ENCODE measurements around the gene HSPA2. TPM values are rescaled to one million over a fixed set of nuclear protein-coding genes. Genes with fewer than 3 reads are reported as not detected.

HSPA2 gene
- total RNA-seq, 2 experiments from 2014 or later, result 6.8 to 7.1 TPM

DNA sequence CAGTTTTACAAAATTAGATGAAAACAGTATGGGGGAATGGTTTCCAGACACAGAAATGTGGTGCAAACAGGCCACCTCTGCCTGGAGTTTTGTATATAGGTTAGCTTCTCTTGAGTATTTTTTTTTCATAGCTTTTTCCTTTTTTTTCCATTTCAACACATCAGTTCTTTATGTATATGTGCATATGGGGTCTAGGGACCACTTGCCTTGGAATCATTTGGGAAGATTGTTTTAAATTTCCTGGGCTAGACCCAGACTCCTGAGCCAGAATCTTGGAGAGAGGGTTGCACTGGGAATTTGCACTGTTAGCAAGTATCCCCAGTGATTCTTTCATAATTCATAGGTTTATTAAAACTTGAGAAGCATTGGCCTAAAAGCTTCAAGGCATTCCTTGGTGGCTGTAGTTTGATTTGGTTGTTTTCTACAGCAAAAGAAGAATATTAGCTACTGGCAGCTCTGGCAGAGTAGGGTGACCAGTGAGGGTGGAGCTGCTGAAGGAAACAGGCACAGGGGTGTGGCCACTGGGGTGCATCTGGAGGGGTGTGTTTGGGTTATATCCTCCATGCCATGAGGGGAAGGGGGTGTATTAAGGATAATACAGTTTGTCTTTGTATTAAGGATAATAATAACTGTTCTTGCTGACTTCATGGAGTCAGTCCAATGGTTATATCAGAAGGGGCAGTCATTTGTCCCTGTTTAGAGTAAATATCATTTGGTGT lies 32.0 kb downstream of the HSPA2 start:
- POLR2A ChIA-PET, result no interaction called here
- Mint-ChIP-seq H3K27me3 (peaks cover 3% of the 10 kb centered on the region), H3K27ac (no peak overlapping the region), H3K4me1 (peaks cover 3% of the 10 kb centered on the region), H3K4me3 (no peak overlapping the region), H3K36me3 (ENCODE audit: low read depth) (no peaks in the 10 kb centered on the region), H3K9me3 (no peaks in the 10 kb centered on the region)
- no peak for DNase-seq
- CTCF ChIA-PET, result no interaction called here

DNA sequence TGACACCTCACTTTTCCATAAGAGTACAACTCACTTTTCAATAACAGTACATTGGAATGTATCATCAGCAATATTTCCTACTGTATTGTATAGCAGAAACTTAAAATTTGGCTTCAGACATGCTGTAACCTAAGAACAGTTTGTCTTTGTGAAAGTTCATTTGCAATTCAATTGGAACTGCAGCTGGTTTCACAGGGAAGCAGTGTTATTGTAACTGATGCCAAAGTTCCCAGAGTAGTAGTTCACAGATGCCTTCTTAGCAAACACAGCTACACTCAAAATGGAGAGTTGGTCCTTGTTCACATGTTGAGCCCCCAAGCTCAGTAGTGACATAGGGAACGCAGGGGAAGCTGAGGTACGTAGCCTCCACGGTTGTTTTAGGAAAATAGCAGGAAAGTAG lies 32.6 kb downstream of the HSPA2 start:
- H3K4me1 Mint-ChIP-seq, result peaks cover 3% of the 10 kb centered on the region
- no peak overlapping the region for H3K4me3 Mint-ChIP-seq
- ChIA-PET POLR2A (no interaction called here), CTCF (no interaction called here)
- H3K9me3 Mint-ChIP-seq, result no peaks in the 10 kb centered on the region
- no peak for DNase-seq
- no peak overlapping the region for H3K27ac Mint-ChIP-seq
- H3K27me3 Mint-ChIP-seq, result peaks cover 3% of the 10 kb centered on the region
- H3K36me3 Mint-ChIP-seq (ENCODE audit: low read depth), result no peaks in the 10 kb centered on the region

DNA sequence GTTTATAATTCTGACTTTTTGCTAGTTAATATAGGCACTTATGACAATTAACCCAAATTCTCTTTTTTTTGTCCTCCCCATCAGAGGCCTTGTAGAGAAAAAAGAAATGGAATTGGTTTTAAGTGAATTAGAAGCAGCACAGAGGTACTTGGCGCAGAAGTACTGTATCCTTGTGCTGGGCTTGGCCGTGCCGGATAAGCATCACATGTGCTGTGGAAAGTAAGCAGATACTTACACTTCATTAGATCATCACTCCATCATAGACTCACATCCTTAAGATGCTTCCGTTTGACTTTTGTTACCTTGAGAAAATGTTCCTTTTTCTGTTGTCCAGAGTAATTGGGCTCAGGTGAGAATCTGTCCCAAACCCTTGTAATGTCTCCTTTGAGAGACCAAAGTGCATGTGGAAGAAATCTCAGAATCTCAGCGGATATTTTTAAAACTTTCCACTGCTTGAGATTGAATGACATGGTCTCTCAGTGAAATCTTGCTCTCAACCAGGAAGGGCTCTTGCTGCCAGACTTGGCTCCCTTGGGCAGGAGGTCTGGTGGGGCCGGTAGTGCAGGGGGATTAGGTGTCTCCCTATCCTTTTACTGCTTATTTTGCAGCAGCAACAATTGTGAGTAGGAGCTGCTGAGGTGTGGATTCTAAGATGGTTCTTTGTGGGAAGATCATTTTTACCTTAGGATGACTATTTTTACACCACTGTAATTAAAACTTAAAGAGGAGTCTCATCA lies 34.0 kb downstream of the HSPA2 start:
- Mint-ChIP-seq H3K27me3 (no peaks in the 10 kb centered on the region), H3K36me3 (ENCODE audit: low read depth) (no peaks in the 10 kb centered on the region), H3K4me1 (peaks cover 3% of the 10 kb centered on the region), H3K9me3 (no peaks in the 10 kb centered on the region), H3K27ac (no peak overlapping the region), H3K4me3 (no peak overlapping the region)
- CTCF ChIA-PET, result no interaction called here
- POLR2A ChIA-PET, result no interaction called here
- DNase-seq, result no peak

DNA sequence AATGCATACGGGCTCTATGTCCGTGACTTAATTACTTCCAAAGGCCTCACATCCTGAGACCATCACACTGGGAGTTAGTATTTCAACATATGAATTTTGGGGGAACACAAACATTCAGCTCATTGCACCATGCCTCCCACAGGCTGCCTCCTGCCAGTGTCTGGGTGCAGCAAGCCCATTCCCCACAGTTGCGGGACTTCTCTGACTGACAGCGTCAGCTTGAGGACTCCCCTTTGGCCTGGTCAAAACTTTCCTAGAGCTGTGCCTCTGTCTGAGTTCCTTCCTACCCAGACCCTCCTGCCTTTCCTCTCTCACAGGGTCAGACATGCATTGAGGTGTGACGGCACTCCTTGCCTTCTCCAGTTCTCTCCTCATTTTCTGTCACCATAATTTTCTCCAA lies 36.7 kb downstream of the HSPA2 start:
- Mint-ChIP-seq H3K27ac (no peak overlapping the region), H3K4me1 (peaks cover 3% of the 10 kb centered on the region), H3K27me3 (no peaks in the 10 kb centered on the region), H3K36me3 (ENCODE audit: low read depth) (no peaks in the 10 kb centered on the region), H3K4me3 (no peak overlapping the region), H3K9me3 (no peaks in the 10 kb centered on the region)
- POLR2A ChIA-PET, result no interaction called here
- no peak for DNase-seq
- CTCF ChIA-PET, result no interaction called here

DNA sequence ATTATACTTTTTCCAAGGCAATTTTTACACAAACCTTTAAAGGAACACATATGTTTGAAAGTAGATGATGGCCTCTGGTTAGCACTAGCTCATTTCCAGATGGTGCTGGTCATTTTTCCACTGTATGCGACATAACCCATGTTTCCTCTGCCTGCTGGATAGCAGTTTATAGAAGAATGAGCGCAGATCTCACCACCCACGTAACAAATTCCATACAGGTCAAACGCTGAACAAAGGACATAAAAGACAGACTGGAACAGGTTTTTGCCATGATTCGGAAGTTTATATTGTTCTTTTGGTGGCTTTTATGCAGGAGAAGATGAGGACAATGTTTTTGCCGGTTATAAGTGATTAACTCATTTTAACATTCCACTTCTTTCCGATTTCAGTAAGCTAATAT lies 39.9 kb downstream of the HSPA2 start:
- H3K4me1 Mint-ChIP-seq, result no peaks in the 10 kb centered on the region
- no peak overlapping the region for H3K4me3 Mint-ChIP-seq
- no peak overlapping the region for H3K27ac Mint-ChIP-seq
- CTCF ChIA-PET, result interaction anchor here (0.9 kb wide), 1 partner anchor 56 kb away, joined by 3 read pairs; no protein-coding TSS in a partner anchor
- H3K36me3 Mint-ChIP-seq (ENCODE audit: low read depth), result no peaks in the 10 kb centered on the region
- POLR2A ChIA-PET, result no interaction called here
- no peaks in the 10 kb centered on the region for H3K9me3 Mint-ChIP-seq
- no peaks in the 10 kb centered on the region for H3K27me3 Mint-ChIP-seq
- DNase-seq, result no peak

DNA sequence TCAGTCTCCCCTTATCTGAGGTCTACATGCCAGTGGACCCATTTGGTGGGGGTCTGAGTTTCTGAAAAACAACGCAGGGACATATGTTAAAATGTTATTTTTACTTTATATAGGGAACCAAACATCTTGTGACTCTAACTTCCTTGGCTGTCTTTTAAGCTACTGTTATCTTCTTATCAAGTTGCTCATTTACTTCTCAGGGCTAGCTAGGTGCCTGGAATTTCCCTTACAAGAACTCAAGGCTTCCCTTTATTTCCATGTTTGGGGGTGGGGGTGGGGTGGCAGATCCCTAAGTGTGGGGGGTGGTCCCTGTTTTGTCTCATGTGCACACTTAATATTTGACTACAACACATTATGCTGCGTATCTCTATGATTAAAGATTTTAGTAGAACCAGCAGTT lies 40.8 kb downstream of the HSPA2 start:
- no peak for DNase-seq
- Mint-ChIP-seq H3K9me3 (no peaks in the 10 kb centered on the region), H3K4me1 (no peaks in the 10 kb centered on the region), H3K27ac (no peak overlapping the region), H3K27me3 (no peaks in the 10 kb centered on the region), H3K36me3 (ENCODE audit: low read depth) (no peaks in the 10 kb centered on the region), H3K4me3 (no peak overlapping the region)
- CTCF ChIA-PET, result interaction anchor here (0.9 kb wide), 1 partner anchor 55 kb away, joined by 3 read pairs; no protein-coding TSS in a partner anchor
- POLR2A ChIA-PET, result no interaction called here

DNA sequence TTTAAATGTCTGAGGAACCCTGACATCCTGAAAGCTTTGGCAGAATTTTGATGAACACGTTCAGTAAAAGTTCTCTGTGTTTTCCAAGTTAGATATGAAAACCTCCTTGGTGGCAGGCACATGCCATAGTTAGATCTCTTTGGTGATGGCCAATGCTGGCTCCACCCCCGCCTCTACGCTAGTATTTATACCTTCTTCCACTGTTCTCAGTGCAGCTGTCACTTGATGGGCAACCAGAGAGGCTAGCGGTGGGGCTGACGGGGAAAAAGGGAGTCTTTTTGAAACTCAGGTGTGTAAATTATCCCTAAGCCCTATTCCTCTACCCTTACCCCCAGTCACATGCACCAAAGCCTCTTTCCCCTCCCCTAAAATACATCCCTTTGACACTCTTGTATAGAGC lies 41.3 kb downstream of the HSPA2 start:
- no peak for DNase-seq
- Mint-ChIP-seq H3K27ac (no peak overlapping the region), H3K27me3 (no peaks in the 10 kb centered on the region), H3K36me3 (ENCODE audit: low read depth) (no peaks in the 10 kb centered on the region), H3K4me1 (no peaks in the 10 kb centered on the region), H3K4me3 (no peak overlapping the region), H3K9me3 (no peaks in the 10 kb centered on the region)
- ChIA-PET CTCF (no interaction called here), POLR2A (no interaction called here)

DNA sequence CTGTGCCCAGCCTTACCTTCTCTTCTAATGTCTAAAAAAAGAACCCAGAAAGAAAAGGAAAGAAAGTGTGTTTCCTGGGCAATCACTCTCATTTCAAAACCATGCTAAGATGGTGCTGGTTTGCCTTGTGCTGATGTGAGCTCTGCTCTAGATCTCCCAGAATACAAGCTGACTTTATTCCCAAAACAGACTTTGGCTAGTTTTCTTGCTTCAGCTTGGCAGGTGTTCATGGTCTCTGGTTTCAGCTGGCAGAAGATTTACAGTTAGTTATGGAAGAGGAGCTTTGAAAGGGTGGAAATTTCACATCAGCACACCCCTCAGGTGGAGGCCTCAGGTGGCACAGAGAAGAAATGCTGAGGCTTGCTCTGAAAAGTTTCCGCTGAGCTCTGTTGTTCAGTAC lies 43.6 kb downstream of the HSPA2 start:
- CTCF ChIA-PET, result no interaction called here
- Mint-ChIP-seq H3K27me3 (no peaks in the 10 kb centered on the region), H3K9me3 (no peaks in the 10 kb centered on the region), H3K4me3 (no peak overlapping the region), H3K27ac (no peak overlapping the region), H3K36me3 (ENCODE audit: low read depth) (no peaks in the 10 kb centered on the region), H3K4me1 (no peaks in the 10 kb centered on the region)
- DNase-seq, result no peak
- POLR2A ChIA-PET, result no interaction called here

DNA sequence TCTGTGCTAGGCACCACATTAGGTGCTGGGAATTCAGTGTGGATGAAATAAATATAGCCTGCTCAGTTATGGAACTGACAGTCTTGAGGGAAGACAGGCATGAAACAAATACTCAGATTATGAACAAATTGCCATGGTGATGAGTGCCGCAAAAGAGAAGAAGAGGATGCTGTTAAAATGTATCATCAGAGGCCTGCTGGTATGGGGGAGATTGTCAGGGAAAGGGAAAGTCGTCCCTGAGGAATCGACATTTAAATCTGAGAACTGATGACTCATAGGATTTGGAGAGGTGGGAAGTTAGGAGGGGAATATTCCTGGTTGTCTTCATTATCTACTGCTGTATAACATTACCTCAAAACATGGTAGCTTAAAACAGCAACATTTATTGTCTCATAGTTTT lies 51.3 kb downstream of the HSPA2 start:
- ChIA-PET CTCF (no interaction called here), POLR2A (no interaction called here)
- Mint-ChIP-seq H3K4me1 (no peaks in the 10 kb centered on the region), H3K4me3 (no peak overlapping the region), H3K36me3 (ENCODE audit: low read depth) (no peaks in the 10 kb centered on the region), H3K27me3 (peaks cover 6% of the 10 kb centered on the region), H3K27ac (no peak overlapping the region), H3K9me3 (no peaks in the 10 kb centered on the region)
- DNase-seq, result no peak

Other genes starting within 250 kb of the HSPA2 start
- under 1 TPM; 0.13 to 0.18 TPM for gene ESR2, start 246.4 kb upstream of the HSPA2 start, total RNA-seq
- gene MTHFD1, start 152.4 kb upstream of the HSPA2 start, total RNA-seq, result 100 to 1,000 TPM; 142 to 147 TPM
- gene AKAP5, start 75.2 kb upstream of the HSPA2 start, total RNA-seq, result under 1 TPM; 0.88 TPM
- gene ZBTB25, start 36.9 kb upstream of the HSPA2 start, total RNA-seq, result 10 to 100 TPM; 38.8 to 40.5 TPM
- gene ZBTB1, start 36.0 kb upstream of the HSPA2 start, total RNA-seq, result 10 to 100 TPM; 81.2 to 86.1 TPM
- under 1 TPM in 1 of 2 experiments, not detected in 1; 0.53 TPM for gene PPP1R36, start 9.2 kb downstream of the HSPA2 start, total RNA-seq
- 100 to 1,000 TPM; 126 to 133 TPM for gene PLEKHG3, start 163.7 kb downstream of the HSPA2 start, total RNA-seq